GM21423 (cell line): ENCODE results near the gene TCEA3.

Experiments
- ATAC-seq: cut with Tn5 transposase; IDR thresholded peaks from one replicate; pipeline ENCODE4 v1.9.1; 2021; ENCODE audit warnings: mild to moderate bottlenecking, moderate library complexity; ENCODE audit not compliant: unreplicated experiment

The TCEA3 gene

GRCh38 chr1:23422241-23422877, 2.2 kb downstream of the TCEA3 start:
- ATAC-seq = no peak

- no peak for ATAC-seq
These were observed 2.8 kb downstream of the TCEA3 start for GRCh38 chr1:23421753-23422240.

GRCh38 chr1:23421343-23421742, 3.2 kb downstream of the TCEA3 start:
- no peak for ATAC-seq

GRCh38 chr1:23420778-23421177, 3.8 kb downstream of the TCEA3 start:
- no peak for ATAC-seq

GRCh38 chr1:23419180-23419579, 5.4 kb downstream of the TCEA3 start:
- no peak for ATAC-seq

GRCh38 chr1:23417570-23417969, 7.0 kb downstream of the TCEA3 start:
- ATAC-seq = no peak

- no peak for ATAC-seq
These were observed 7.6 kb downstream of the TCEA3 start for GRCh38 chr1:23416964-23417363.

GRCh38 chr1:23408797-23409290, 15.7 kb downstream of the TCEA3 start:
- ATAC-seq = no peak

GRCh38 chr1:23407016-23407630, 17.4 kb downstream of the TCEA3 start:
- no peak for ATAC-seq

- ATAC-seq = no peak
These were observed 18.6 kb downstream of the TCEA3 start for GRCh38 chr1:23405946-23406345.

- ATAC-seq = no peak
These were observed 20.6 kb downstream of the TCEA3 start for GRCh38 chr1:23403735-23404486.

- ATAC-seq = no peak
These were observed 21.2 kb downstream of the TCEA3 start for GRCh38 chr1:23403355-23403734.

GRCh38 chr1:23403038-23403336, 21.6 kb downstream of the TCEA3 start:
- ATAC-seq = no peak

- ATAC-seq = no peak
These were observed 22.1 kb downstream of the TCEA3 start for GRCh38 chr1:23402286-23403037.

- no peak for ATAC-seq
These were observed 23.2 kb downstream of the TCEA3 start for GRCh38 chr1:23401313-23401712.

GRCh38 chr1:23400324-23401114, 24.0 kb downstream of the TCEA3 start:
- ATAC-seq = no peak

- no peak for ATAC-seq
These were observed 25.3 kb downstream of the TCEA3 start for GRCh38 chr1:23399229-23399628.

GRCh38 chr1:23397908-23398307, 26.6 kb downstream of the TCEA3 start:
- no peak for ATAC-seq

- no peak for ATAC-seq
These were observed 28.2 kb downstream of the TCEA3 start for GRCh38 chr1:23396380-23396779.

- ATAC-seq = no peak
These were observed 28.7 kb downstream of the TCEA3 start for GRCh38 chr1:23395849-23396248.
